Measurements from ENCODE around the gene SNX25.

- TF ChIP-seq POLR2A (IDR thresholded peaks at IDR 0.05) = no peak
- no peak for TF ChIP-seq CTCF (IDR thresholded peaks at IDR 0.05)
Measured at GRCh38 chr4:185328586-185328985, 119.2 kb downstream of the SNX25 start.

Measured in vagina (tissue), 2 donors.